Measurements from ENCODE around the gene SYNDIG1. TPM values are rescaled to one million over a fixed set of nuclear protein-coding genes. Genes with fewer than 3 reads are reported as not detected.

Gene SYNDIG1
- total and polyA plus RNA-seq, 9 of the 15 experiments (the other 6 are each of a cell fraction or from before 2014, with no cell fraction given), result not detected

- ATAC-seq (no peak), FAIRE-seq (no peak), DNase-seq (ENCODE audit: extremely low read depth in 1 of 4, low spot score in 3 of 4) (no peak)
- Histone ChIP-seq H3K9me3 (replicated peaks; ENCODE audit: control insufficient read depth, insufficient read depth, low read depth, low read length) (no peaks in the 10 kb centered on the region), H2AFZ (ENCODE audit: low read depth, low read length) (no peak overlapping the region), H3K4me2 (ENCODE audit: insufficient read depth, low read length) (no peak overlapping the region), H3K27ac (ENCODE audit: extremely low read depth, low read depth, low read length) (no peak overlapping the region), H4K20me1 (replicated peaks; ENCODE audit: control insufficient read depth, insufficient read depth, low read length) (no peaks in the 10 kb centered on the region), H3K4me3 (no peak overlapping the region), H3K9ac (ENCODE audit: insufficient read depth in 1 of 2, low read depth in 2 of 2, low read length in 2 of 2) (no peak overlapping the region), H3K79me2 (ENCODE audit: control insufficient read depth, insufficient read depth, low read length) (no peaks in the 10 kb centered on the region), H3K36me3 (ENCODE audit: control insufficient read depth, insufficient read depth, low read length) (no peaks in the 10 kb centered on the region), H3K9me1 (ENCODE audit: control insufficient read depth, insufficient read depth, low read length) (no peaks in the 10 kb centered on the region), H3K27me3 (ENCODE audit: control insufficient read depth in 2 of 2, insufficient read depth in 2 of 2, low read length in 2 of 2) (no peaks in the 10 kb centered on the region), H3K4me1 (replicated peaks in 1 of 2; ENCODE audit: control insufficient read depth in 2 of 2, insufficient read depth in 2 of 2, low read length in 2 of 2) (no peaks in the 10 kb centered on the region)
- TF ChIP-seq ZNF57 (CRISPR knock-in tag; IDR thresholded peaks at IDR 0.05), result no peak
- ChIA-PET CTCF (ENCODE audit: low intra/inter-chr PET ratio) (no interaction called here), POLR2A (no interaction called here)
- in situ Hi-C loops (cut with MboI), result no loop called here
- intact Hi-C loops (cut with micrococcal nuclease), result no loop called here
- 0% methylated on average over 2 of the region's 2 CpGs for WGBS (ENCODE audit: insufficient coverage, low coverage, missing lambda C conversion rate)
- BruUV-seq (replicated peaks), result no TSS peak
Observed at GRCh38 chr20:24436160-24436559, 33.3 kb upstream of the SYNDIG1 start.

- intact Hi-C loops (cut with micrococcal nuclease) (no loop called here), in situ Hi-C loops (cut with MboI) (no loop called here)
- 0% methylated on average over 8 of the region's 8 CpGs for WGBS (ENCODE audit: insufficient coverage, low coverage, missing lambda C conversion rate)
- no peaks in the 10 kb centered on the region for H4K20me1 ChIP-seq (replicated peaks; ENCODE audit: control insufficient read depth, insufficient read depth, low read length)
- DNase-seq (ENCODE audit: extremely low read depth in 1 of 4, low spot score in 3 of 4) (no peak), ATAC-seq (no peak), FAIRE-seq (no peak)
- H2AFZ ChIP-seq (ENCODE audit: low read depth, low read length), result no peak overlapping the region
- CTCF ChIA-PET (ENCODE audit: low intra/inter-chr PET ratio), result no interaction called here
- no peaks in the 10 kb centered on the region for H3K9me3 ChIP-seq (replicated peaks; ENCODE audit: control insufficient read depth, insufficient read depth, low read depth, low read length)
- H3K9me1 ChIP-seq (ENCODE audit: control insufficient read depth, insufficient read depth, low read length), result no peaks in the 10 kb centered on the region
- no peak overlapping the region for H3K4me2 ChIP-seq (ENCODE audit: insufficient read depth, low read length)
- no TSS peak for BruUV-seq (replicated peaks)
- POLR2A ChIA-PET, result no interaction called here
- no peaks in the 10 kb centered on the region for H3K27me3 ChIP-seq (ENCODE audit: control insufficient read depth in 2 of 2, insufficient read depth in 2 of 2, low read length in 2 of 2)
- H3K4me1 ChIP-seq (replicated peaks in 1 of 2; ENCODE audit: control insufficient read depth in 2 of 2, insufficient read depth in 2 of 2, low read length in 2 of 2), result no peaks in the 10 kb centered on the region
- H3K27ac ChIP-seq (ENCODE audit: extremely low read depth, low read depth, low read length), result no peak overlapping the region
- H3K9ac ChIP-seq (ENCODE audit: insufficient read depth in 1 of 2, low read depth in 2 of 2, low read length in 2 of 2), result no peak overlapping the region
- no peaks in the 10 kb centered on the region for H3K36me3 ChIP-seq (ENCODE audit: control insufficient read depth, insufficient read depth, low read length)
- H3K79me2 ChIP-seq (ENCODE audit: control insufficient read depth, insufficient read depth, low read length), result no peaks in the 10 kb centered on the region
- H3K4me3 ChIP-seq, result no peak overlapping the region
- TF ChIP-seq ZNF696 (CRISPR knock-in tag; conservative IDR thresholded peaks at IDR 0.05) (no peak), SMAD4 (CRISPR knock-in tag; conservative IDR thresholded peaks at IDR 0.05) (no peak), ZNF586 (CRISPR knock-in tag; conservative IDR thresholded peaks at IDR 0.05) (no peak), ZNF592 (IDR thresholded peaks at IDR 0.05) (no peak), SMARCA4 (IDR thresholded peaks at IDR 0.05) (no peak), GTF2A2 (tag; IDR thresholded peaks at IDR 0.05) (no peak), ZKSCAN8 (CRISPR knock-in tag; IDR thresholded peaks at IDR 0.05) (no peak), MAFG (tag; conservative IDR thresholded peaks at IDR 0.05) (no peak), ZNF347 (CRISPR knock-in tag; IDR thresholded peaks at IDR 0.05; ENCODE audit: low read depth) (no peak), NFIX (CRISPR knock-in tag; IDR thresholded peaks at IDR 0.05; ENCODE audit: low read depth) (no peak), TCFL5 (CRISPR knock-in tag; conservative IDR thresholded peaks at IDR 0.05) (no peak), FOXA1 (IDR thresholded peaks at IDR 0.05; ENCODE audit: borderline replicate concordance) (no peak)
Observed at GRCh38 chr20:24437196-24438082, 32.0 kb upstream of the SYNDIG1 start.
